Measurements from ENCODE around the gene MYO1D. TPM values are rescaled to one million over a fixed set of nuclear protein-coding genes. Genes with fewer than 3 reads are reported as not detected.
A peak's percentile ranks its signal among the peaks of the same experiment; 100 is the strongest.

MYO1D gene
- total RNA-seq, 2 donors from 2014 or later, result 12.4 to 13.6 TPM

GRCh38 chr17:32713081-32713480, 163.8 kb downstream of the MYO1D start:
- ATAC-seq (no peak), DNase-seq (ENCODE audit: low spot score in 2 of 2) (no peak)
- H3K9me3 Mint-ChIP-seq, result no peaks in the 10 kb centered on the region
- H3K36me3 Mint-ChIP-seq, result peaks cover 0 to 5% of the 10 kb centered on the region in 2 donors
- H3K27ac Mint-ChIP-seq, result no peak overlapping the region

GRCh38 chr17:32709562-32709961, 167.4 kb downstream of the MYO1D start:
- no peaks in the 10 kb centered on the region for H3K9me3 Mint-ChIP-seq
- ATAC-seq, result no peak
- DNase-seq (ENCODE audit: low spot score in 2 of 2), result no peak
- H3K36me3 Mint-ChIP-seq, result peaks cover 0 to 4% of the 10 kb centered on the region in 2 donors
- no peak overlapping the region for H3K27ac Mint-ChIP-seq

GRCh38 chr17:32701871-32702270, 175.1 kb downstream of the MYO1D start:
- no peak for DNase-seq (ENCODE audit: low spot score in 2 of 2)
- Mint-ChIP-seq H3K9me3 (no peaks in the 10 kb centered on the region), H3K27ac (no peak overlapping the region), H3K36me3 (no peaks in the 10 kb centered on the region)
- no peak for ATAC-seq

GRCh38 chr17:32699247-32699646, 177.7 kb downstream of the MYO1D start:
- no peaks in the 10 kb centered on the region for H3K9me3 Mint-ChIP-seq
- no peak for DNase-seq (ENCODE audit: low spot score in 2 of 2)
- no peaks in the 10 kb centered on the region for H3K36me3 Mint-ChIP-seq
- no peak for ATAC-seq
- H3K27ac Mint-ChIP-seq, result no peak overlapping the region

GRCh38 chr17:32697728-32698625, 178.9 kb downstream of the MYO1D start:
- ATAC-seq, result peak; percentile 52 to 84

DNA sequence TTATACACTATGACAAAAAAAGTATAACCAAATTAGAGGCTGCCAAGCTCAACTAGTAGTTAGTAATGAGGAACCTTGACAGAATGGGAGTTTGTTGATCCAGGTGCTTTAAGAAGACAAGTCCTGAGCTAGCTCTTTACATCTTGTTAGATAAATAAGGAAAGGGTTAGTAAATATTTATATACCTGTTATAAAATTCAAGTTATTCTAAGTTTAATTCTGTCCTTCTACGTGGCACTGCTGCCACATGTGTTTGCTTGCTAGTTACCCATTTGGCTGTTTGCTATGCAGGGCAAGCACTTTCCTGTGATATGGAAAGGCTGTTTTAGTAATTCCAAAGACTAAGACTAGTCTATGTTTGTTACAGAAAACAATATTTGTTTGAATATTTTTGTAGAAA, 180.5 kb downstream of the MYO1D start:
- Mint-ChIP-seq H3K27ac (no peak overlapping the region), H3K36me3 (no peaks in the 10 kb centered on the region), H3K9me3 (no peaks in the 10 kb centered on the region)
- DNase-seq (ENCODE audit: low spot score in 2 of 2) (no peak), ATAC-seq (no peak)

More at GRCh38 chr17:32697728-32698625, 178.9 kb downstream of the MYO1D start:
- Mint-ChIP-seq H3K9me3 (no peaks in the 10 kb centered on the region), H3K36me3 (no peaks in the 10 kb centered on the region), H3K27ac (peak overlapping the region in 1 of 2 donors; percentile 4)
- no peak for DNase-seq (ENCODE audit: low spot score in 2 of 2)

GRCh38 chr17:32695864-32696263, 181.1 kb downstream of the MYO1D start:
- no peaks in the 10 kb centered on the region for H3K9me3 Mint-ChIP-seq
- no peak for ATAC-seq
- no peaks in the 10 kb centered on the region for H3K36me3 Mint-ChIP-seq
- no peak for DNase-seq (ENCODE audit: low spot score in 2 of 2)
- H3K27ac Mint-ChIP-seq, result no peak overlapping the region

GRCh38 chr17:32693194-32693897, 183.6 kb downstream of the MYO1D start:
- DNase-seq (ENCODE audit: low spot score in 2 of 2) (no peak), ATAC-seq (no peak)
- Mint-ChIP-seq H3K36me3 (no peaks in the 10 kb centered on the region), H3K9me3 (no peaks in the 10 kb centered on the region), H3K27ac (peak overlapping the region in 1 of 2 donors; percentile 23)

DNA sequence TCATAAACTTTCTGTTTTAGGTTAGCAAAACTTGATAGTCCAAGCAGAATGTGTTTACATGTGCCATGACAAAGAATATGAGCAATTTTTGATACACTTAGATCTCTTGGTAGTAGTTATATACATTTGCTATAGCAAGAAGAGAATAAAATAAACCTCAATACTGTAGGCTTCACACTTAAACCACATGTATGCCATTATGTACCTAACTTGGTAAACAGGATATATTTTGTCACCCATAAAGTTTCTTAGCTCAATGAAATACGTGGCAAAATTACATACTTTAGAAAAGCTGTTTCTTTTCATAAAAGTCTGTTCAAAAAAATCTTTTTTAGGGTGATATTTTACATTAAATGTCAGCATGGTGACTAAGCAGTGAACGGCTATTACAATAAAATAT, 184.7 kb downstream of the MYO1D start:
- Mint-ChIP-seq H3K36me3 (no peaks in the 10 kb centered on the region), H3K27ac (no peak overlapping the region), H3K9me3 (no peaks in the 10 kb centered on the region)
- DNase-seq (ENCODE audit: low spot score in 2 of 2) (no peak), ATAC-seq (no peak)

GRCh38 chr17:32689348-32689747, 187.6 kb downstream of the MYO1D start:
- Mint-ChIP-seq H3K9me3 (no peaks in the 10 kb centered on the region), H3K36me3 (no peaks in the 10 kb centered on the region), H3K27ac (no peak overlapping the region)
- no peak for DNase-seq (ENCODE audit: low spot score in 2 of 2)
- no peak for ATAC-seq

DNA sequence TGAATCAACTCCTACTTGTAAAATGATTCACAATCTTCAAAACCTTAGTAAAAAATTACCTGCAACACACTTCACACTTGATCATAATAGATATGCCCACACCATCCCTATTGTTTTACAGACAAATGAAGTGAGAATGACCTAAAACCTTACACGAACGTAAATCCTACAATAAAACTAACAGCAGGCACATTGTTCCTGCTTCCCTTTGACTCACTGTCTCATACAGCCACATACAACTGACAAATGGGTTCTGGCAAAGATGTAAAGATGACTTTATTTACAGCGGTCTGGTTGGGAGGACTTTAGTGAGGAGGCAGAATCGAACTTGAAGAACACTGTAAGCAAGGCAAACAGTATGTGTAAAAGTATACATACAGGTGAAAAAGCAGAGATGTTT, 188.7 kb downstream of the MYO1D start:
- no peaks in the 10 kb centered on the region for H3K9me3 Mint-ChIP-seq
- no peak for ATAC-seq
- H3K27ac Mint-ChIP-seq, result no peak overlapping the region
- no peak for DNase-seq (ENCODE audit: low spot score in 2 of 2)
- no peaks in the 10 kb centered on the region for H3K36me3 Mint-ChIP-seq

GRCh38 chr17:32684087-32684958, 192.6 kb downstream of the MYO1D start:
- no peak overlapping the region for H3K27ac Mint-ChIP-seq
- no peak for ATAC-seq
- H3K9me3 Mint-ChIP-seq, result no peaks in the 10 kb centered on the region
- H3K36me3 Mint-ChIP-seq, result no peaks in the 10 kb centered on the region
- no peak for DNase-seq (ENCODE audit: low spot score in 2 of 2)

- ATAC-seq, result no peak
- DNase-seq (ENCODE audit: low spot score in 2 of 2), result no peak
- no peak overlapping the region for H3K27ac Mint-ChIP-seq
- peaks cover 0 to 5% of the 10 kb centered on the region in 2 donors for H3K9me3 Mint-ChIP-seq
- peaks cover 7 to 8% of the 10 kb centered on the region in 2 donors for H3K36me3 Mint-ChIP-seq
Measured at GRCh38 chr17:32673964-32674363, 203.0 kb downstream of the MYO1D start.

GRCh38 chr17:32672711-32673110, 204.2 kb downstream of the MYO1D start:
- no peak for ATAC-seq
- H3K9me3 Mint-ChIP-seq, result peaks cover 0 to 5% of the 10 kb centered on the region in 2 donors
- no peak overlapping the region for H3K27ac Mint-ChIP-seq
- DNase-seq (ENCODE audit: low spot score in 2 of 2), result no peak
- H3K36me3 Mint-ChIP-seq, result peaks cover 7 to 8% of the 10 kb centered on the region in 2 donors

GRCh38 chr17:32671896-32672295, 205.0 kb downstream of the MYO1D start:
- DNase-seq (ENCODE audit: low spot score in 2 of 2), result no peak
- H3K36me3 Mint-ChIP-seq, result peaks cover 7 to 8% of the 10 kb centered on the region in 2 donors
- no peak for ATAC-seq
- H3K27ac Mint-ChIP-seq, result no peak overlapping the region
- H3K9me3 Mint-ChIP-seq, result peaks cover 0 to 5% of the 10 kb centered on the region in 2 donors

DNA sequence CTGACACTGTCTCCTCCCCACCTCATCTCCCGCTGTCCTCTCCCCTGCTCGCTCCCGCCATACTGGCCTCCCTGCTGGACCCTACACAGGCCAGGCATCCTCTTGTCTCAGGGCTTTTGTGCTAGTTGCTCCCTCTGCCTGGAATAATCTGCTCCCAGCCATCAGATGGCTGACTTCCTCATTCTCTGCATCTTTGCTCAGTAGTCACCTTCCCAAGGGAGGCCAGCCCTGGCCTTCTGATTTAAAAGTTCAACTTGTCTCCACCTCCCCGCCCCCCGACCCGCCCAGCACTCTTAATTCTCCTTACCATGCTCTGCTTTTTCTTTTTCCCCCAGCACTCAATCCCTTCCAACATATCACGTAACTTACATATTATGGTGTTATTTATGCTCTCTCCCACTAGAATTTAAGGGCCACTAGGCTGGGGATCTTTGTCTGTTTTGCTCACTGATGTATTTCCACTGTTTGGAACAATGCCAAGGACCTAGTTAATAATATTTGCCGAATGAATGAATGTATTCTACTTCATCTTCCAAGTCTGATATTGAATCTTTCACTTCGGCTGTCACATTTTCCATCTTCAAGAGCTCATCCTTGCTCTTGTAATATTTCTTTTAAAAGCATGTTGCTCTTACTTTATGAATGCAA, 211.9 kb downstream of the MYO1D start:
- no peak for DNase-seq (ENCODE audit: low spot score in 2 of 2)
- no peak for ATAC-seq
- Mint-ChIP-seq H3K27ac (no peak overlapping the region), H3K36me3 (no peaks in the 10 kb centered on the region), H3K9me3 (no peaks in the 10 kb centered on the region)

Data from activated naive CD4-positive, alpha-beta T cell treated with anti-CD3 and anti-CD28 coated beads, Interleukin-2, amount 50 U/mL, for 72 hours (primary cell).